ENCODE results near the gene CAMTA1.

CAMTA1 gene

GRCh38 chr1:7339014-7339413, 553.8 kb downstream of the CAMTA1 start:
- DNase-seq (ENCODE audit: low read depth in 2 of 2), result no peak

GRCh38 chr1:7339953-7340352, 554.7 kb downstream of the CAMTA1 start:
- DNase-seq (ENCODE audit: low read depth in 2 of 2), result no peak

- DNase-seq (ENCODE audit: low read depth in 2 of 2), result no peak
Measured at GRCh38 chr1:7341145-7341905, 556.1 kb downstream of the CAMTA1 start.

- no peak for DNase-seq (ENCODE audit: low read depth in 2 of 2)
Measured at GRCh38 chr1:7343882-7344281, 558.6 kb downstream of the CAMTA1 start.

GRCh38 chr1:7344299-7344698, 559.0 kb downstream of the CAMTA1 start:
- no peak for DNase-seq (ENCODE audit: low read depth in 2 of 2)

- DNase-seq (ENCODE audit: low read depth in 2 of 2), result no peak
Measured at GRCh38 chr1:7345516-7345915, 560.3 kb downstream of the CAMTA1 start.

GRCh38 chr1:7346070-7346596, 560.9 kb downstream of the CAMTA1 start:
- DNase-seq (ENCODE audit: low read depth in 2 of 2), result no peak

- no peak for DNase-seq (ENCODE audit: low read depth in 2 of 2)
Measured at GRCh38 chr1:7346600-7347570, 561.6 kb downstream of the CAMTA1 start.

- no peak for DNase-seq (ENCODE audit: low read depth in 2 of 2)
Measured at GRCh38 chr1:7348073-7348472, 562.8 kb downstream of the CAMTA1 start.

- DNase-seq (ENCODE audit: low read depth in 2 of 2), result no peak
Measured at GRCh38 chr1:7348580-7348979, 563.3 kb downstream of the CAMTA1 start.

- no peak for DNase-seq (ENCODE audit: low read depth in 2 of 2)
Measured at GRCh38 chr1:7350804-7351203, 565.5 kb downstream of the CAMTA1 start.

- no peak for DNase-seq (ENCODE audit: low read depth in 2 of 2)
Measured at GRCh38 chr1:7351649-7352048, 566.4 kb downstream of the CAMTA1 start.

- no peak for DNase-seq (ENCODE audit: low read depth in 2 of 2)
Measured at GRCh38 chr1:7352364-7352763, 567.1 kb downstream of the CAMTA1 start.

- DNase-seq (ENCODE audit: low read depth in 2 of 2), result no peak
Measured at GRCh38 chr1:7352974-7353373, 567.7 kb downstream of the CAMTA1 start.

- no peak for DNase-seq (ENCODE audit: low read depth in 2 of 2)
Measured at GRCh38 chr1:7355646-7356045, 570.4 kb downstream of the CAMTA1 start.

GRCh38 chr1:7356079-7356478, 570.8 kb downstream of the CAMTA1 start:
- no peak for DNase-seq (ENCODE audit: low read depth in 2 of 2)

- DNase-seq (ENCODE audit: low read depth in 2 of 2), result no peak
Measured at GRCh38 chr1:7358425-7358824, 573.2 kb downstream of the CAMTA1 start.

- no peak for DNase-seq (ENCODE audit: low read depth in 2 of 2)
Measured at GRCh38 chr1:7360526-7360925, 575.3 kb downstream of the CAMTA1 start.

- no peak for DNase-seq (ENCODE audit: low read depth in 2 of 2)
Measured at GRCh38 chr1:7362947-7363346, 577.7 kb downstream of the CAMTA1 start.

GRCh38 chr1:7363450-7363849, 578.2 kb downstream of the CAMTA1 start:
- DNase-seq (ENCODE audit: low read depth in 2 of 2), result no peak

- DNase-seq (ENCODE audit: low read depth in 2 of 2), result no peak
Measured at GRCh38 chr1:7365706-7366105, 580.5 kb downstream of the CAMTA1 start.

GRCh38 chr1:7366286-7366954, 581.2 kb downstream of the CAMTA1 start:
- no peak for DNase-seq (ENCODE audit: low read depth in 2 of 2)
